Fibroblast of skin of left biceps (primary cell): Measurements from ENCODE around the gene APC.
"Not testable (repeated sequence)": the region's sequence is repeated elsewhere in the genome, so short reads cannot be mapped to it uniquely, and the experiment has no call there.

Experiments used
- DNase-seq, 2 experiments: peaks; one replicate each; pipeline ENCODE4 v3.0.0-alpha.2; 2013; ENCODE audit warnings: low read depth in 2 of 2

Gene APC

DNA sequence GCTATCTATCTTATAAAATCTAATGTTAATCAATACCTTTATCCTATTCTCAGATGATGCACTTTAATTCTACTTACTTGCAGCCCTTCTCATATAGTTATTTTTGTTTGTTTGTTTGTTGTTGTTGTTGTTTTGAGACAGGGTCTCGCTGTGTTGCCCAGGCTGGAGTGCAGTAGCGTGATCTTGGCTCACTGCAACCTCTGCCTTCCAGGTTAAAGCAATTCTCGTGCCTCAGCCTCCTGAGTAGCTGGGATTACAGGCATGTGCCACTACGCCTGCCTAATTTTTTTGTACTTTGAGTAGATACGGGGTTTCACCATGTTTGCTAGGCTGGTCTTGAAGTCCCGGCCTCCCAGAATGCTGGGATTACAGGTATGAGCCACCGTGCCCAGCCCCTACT is 20.8 kb upstream of the APC start:
- not testable (repeated sequence) for DNase-seq

DNA sequence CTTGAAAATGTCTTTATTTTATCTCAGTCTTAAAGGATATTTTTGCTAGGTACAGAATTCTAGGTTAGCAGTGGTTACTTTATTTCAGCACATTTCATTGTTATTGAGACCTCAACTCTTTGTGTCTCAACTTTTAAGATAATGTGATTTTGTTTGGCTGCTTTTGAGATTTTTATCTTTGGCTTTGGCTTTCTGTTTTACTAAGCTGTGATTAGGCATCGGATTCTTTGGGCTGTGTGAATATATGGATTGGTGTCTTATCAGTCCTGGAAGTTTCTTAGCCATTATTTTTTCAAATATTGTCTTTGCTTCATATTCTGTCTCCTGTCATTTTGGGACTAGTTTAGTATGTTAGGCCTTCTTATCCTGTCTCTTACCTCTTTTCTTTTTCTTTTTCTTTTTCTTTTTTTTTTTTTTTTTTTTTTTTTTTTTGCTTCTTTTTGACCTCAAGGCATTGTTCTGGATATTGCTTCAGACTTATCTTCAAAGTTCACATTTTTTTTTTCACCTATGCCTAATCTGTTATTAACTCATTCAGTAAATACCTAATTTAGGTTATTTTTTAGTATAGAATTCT is 20.1 kb upstream of the APC start:
- no peak for DNase-seq

DNA sequence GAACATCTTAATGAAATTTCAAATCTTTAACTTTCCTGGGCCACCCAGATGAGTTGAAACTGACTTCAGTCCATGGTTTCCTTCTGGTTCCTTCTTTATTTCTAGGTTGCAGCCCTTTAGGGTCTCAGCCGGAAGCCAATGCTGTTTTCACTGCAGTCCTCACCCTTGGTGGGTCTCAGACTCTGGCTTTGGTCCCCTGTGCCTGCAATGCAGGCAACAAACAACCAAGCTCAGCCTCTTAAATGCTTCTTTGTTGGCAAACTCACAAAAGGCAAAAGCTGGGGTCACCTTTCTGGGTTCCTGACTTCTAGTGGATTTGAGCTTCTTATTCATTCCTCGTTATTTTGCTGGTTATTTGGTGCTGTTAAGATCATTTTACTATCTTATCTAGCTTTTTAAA is 19.3 kb upstream of the APC start:
- DNase-seq = no peak

DNA sequence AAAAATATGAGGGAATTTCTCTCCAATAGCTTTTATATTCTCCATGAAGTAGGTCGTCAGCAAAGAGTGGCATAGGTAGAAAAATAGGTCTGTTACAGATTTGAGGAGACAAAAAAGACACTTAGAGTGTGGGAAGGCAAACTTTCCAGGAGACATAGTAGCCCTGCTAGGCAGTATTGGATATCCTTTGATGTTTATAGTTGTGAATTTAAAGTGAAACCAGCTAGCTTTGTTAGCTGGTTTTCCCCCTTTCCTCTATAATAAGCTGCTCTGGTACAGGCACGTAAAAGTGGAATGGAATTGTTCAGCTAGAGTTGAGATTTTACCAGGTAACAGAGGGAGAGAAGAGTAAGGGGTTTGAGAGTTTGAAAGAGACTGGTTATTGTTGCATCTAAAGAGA is 17.1 kb upstream of the APC start:
- DNase-seq = no peak

DNA sequence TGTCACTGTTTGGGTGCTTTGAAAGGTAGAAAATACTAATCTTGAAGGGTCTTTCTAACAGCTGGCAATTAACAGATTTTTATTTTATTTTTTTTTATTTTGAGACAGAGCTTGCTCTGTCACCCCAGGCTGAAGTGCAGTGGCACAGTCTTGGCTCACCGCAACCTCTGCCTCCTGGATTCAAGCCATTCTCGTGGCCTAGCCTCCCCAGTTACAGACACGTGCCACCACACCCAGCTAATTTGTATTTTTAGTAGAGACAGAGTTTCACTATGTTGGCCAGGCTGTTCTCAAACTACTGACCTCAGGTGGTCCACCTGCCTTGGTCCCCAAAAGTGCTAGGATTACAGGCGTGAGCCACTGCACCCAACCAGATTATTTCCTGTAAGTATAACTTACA is 12.8 kb upstream of the APC start:
- no peak for DNase-seq

DNA sequence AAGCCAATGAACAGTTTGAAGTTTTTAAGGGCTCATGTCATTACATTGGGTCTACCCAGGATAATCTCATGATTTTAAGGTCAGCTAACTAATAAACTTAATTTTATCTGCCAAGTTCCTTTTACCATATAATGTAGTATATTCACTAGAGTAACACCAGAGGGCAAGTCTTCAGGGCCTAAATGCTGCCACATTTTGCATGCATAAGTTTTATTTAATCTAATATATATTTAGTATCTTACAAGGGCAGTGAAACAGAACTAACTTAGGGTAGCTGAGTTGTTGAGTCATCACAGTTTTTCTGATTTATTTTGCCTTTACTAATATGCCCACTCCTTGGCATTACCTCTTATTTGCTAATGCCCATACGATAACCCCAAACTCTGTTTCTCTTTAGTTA is 8.1 kb upstream of the APC start:
- no peak for DNase-seq

DNA sequence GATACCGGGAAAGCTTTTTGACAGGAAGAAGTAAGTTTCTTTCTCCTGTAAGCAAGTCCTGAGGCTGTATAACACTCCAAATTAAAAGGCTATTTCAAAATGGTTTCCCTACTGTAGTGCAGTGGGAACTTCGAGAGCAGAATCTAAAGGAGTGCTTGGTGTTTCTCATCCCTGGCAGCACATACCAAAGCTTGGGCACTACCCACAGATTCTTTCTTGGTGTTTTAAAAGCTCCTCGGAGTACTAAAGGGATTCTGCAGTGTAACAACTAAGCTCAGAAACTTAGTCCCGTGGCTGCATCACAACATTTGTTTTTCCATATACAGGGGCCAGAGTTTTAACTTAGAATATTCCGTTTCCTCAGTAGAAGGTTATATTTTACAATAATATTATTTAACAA is 5.6 kb upstream of the APC start:
- DNase-seq = no peak

DNA sequence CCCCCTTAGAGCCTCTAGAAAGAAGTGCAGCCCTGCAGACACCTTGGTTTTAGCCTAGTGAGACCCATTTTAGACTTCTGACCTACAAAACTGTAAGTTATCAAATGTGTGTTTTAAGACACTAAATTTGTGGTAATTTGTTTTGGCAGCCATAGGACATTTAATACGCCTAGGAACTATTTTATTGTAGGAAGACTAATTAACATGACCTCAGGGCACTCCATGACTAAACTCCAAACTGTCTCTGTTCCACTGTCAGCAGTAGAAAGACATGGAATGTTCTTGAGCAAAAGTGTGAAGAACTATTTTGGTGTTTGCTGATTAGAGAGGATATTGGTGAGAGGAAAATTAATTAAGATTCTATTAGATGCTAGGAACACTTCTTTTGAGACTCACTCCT is 4.1 kb upstream of the APC start:
- DNase-seq = no peak

DNA sequence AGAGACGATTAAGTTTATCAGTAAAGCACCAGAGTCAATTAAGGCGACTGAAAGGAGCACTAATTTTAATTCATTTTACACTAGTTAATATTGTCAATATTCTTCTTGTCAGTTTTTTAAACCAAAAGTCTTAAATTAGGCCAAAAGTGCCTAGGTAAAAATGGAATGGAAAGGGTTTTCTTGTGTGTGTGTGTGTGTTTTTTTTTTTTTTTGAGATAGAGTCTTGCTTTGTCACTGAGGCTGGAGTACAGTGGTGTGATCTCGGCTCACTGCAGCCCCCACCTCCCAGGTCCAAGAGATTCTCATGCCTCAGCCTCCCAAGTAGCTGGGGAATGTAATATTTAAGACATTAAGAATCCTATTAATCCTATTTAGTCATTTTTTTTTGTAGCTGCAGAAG is 3.1 kb upstream of the APC start:
- no peak for DNase-seq

DNA sequence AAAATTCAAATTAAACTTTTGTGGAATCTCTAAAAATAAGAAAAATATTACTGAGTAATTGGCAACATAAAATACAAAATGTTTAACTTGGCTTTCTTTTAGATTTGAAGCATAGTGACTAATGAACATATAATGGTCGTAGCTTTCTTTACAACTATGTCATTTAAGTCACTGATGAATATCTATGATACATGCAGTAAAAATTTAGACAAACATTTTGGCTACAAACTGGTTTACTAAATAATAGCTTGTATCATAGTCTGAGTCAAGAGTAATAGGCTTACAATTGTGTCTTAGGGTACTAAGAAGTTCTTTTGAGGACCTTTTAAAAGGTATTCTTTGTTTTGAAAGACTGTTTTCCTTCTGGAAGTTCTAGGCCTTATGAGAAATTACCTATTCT is 2.0 kb upstream of the APC start:
- no peak for DNase-seq

DNA sequence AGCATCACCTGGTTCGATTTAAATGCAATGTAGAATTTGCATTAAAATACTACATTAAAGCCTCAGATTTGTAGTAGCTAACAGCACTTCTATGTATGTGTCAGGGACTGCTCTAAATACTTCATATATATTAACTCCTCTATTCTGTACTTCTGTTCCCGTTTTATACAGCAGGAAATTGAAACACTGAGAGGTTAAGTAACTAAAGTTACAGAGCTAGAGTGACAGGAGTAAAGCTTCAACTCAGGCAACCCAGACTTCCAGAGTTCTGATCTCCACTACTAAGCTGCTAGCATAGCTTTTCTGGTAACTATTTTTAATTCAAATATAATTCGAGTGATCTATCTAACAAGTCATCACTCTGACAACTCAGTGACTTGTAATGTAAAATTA is 619 bp upstream of the APC start:
- no peak for DNase-seq

DNA sequence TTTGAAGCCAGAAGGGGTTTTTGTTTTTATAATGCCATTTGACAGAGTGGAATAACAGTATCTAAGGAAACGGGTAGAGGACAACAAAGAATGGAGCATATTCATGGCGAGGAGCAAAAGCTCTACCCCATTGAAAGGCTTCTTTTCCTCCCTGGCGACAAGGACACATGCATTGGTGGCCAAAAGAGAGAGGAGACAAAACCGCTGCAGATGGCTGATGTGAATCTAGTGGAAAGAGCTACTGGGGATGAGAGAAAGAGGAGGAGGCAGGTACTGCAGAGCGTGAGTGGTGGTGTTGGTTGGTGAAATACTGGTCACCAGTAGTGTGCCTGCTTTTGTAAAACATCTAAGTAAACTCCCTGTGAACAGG is 491 bp downstream of the APC start:
- no peak for DNase-seq

DNA sequence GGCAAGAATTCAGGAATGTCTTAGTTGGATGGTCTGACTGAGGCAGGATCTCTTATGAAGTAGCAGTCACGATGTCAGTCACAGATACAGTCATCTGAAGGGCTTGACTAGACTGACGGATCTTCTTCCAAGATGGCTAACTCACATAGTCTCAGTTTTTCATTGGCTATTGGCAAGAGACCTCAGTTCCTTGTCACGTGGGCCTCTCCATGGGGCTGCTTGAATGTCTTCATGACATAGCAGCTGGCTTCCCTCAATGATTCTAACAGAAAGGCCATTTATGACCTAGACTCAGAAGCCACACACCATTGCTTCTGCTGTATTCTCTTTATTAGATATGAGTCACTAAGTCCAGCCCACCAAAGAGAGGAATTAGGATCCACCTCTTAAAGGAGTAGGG is 4.7 kb downstream of the APC start:
- no peak for DNase-seq

DNA sequence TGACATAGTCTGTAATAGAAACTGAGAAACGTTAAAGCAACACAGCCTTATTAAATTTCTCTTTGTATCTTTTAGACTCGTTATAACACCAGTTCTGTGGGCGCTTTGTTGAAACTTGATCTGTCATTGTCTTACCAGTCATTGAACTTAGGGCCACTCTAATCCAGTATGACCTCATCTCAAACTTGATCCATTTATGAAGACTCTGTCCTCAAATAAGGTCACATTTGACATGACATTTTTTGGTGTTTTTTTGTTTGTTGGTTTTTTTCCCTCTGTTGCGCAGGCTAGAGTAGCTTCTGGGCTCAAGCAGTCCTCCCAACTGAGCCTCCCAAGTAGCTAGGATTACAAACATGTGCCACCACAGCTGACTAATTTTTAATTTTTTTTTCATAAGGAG is 5.9 kb downstream of the APC start:
- DNase-seq = no peak

DNA sequence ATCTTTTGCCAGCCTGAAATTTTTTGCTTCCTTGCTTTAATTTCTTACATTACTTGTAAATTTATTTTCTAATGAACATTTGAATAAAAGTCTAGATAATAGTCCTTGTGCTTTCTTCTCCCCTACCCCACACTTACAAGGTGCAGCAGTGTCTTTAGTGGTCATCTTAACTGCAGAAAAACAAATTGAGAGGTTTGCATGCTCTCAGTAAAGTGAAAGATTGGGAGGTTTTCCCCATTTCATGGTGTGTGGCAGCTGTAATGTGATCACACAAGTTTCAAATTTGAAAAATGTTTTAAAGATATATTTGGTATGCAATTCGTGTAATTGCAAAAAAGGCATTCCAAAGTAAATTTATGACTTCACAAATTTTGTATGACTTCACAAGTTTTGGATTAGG is 14.7 kb downstream of the APC start:
- DNase-seq = no peak

DNA sequence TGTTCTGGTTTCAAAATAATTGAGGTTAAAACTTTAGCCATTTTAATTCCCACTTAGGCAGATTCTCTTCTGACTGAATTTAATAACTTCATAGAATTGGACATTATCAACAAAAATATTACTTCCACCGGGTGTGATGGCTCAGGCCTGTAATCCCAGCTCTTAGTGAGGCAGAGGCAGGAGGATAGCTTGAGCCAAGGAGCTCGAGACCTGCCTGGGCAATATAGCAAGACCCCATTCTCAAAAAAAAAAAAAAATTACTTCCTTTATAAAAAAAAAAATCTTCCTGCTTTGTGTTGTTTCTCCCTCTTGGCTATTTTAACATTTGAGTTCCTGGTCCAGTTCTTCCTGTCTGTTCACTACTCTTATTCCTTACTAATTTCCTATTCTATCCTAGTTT is 18.0 kb downstream of the APC start:
- DNase-seq = no peak

DNA sequence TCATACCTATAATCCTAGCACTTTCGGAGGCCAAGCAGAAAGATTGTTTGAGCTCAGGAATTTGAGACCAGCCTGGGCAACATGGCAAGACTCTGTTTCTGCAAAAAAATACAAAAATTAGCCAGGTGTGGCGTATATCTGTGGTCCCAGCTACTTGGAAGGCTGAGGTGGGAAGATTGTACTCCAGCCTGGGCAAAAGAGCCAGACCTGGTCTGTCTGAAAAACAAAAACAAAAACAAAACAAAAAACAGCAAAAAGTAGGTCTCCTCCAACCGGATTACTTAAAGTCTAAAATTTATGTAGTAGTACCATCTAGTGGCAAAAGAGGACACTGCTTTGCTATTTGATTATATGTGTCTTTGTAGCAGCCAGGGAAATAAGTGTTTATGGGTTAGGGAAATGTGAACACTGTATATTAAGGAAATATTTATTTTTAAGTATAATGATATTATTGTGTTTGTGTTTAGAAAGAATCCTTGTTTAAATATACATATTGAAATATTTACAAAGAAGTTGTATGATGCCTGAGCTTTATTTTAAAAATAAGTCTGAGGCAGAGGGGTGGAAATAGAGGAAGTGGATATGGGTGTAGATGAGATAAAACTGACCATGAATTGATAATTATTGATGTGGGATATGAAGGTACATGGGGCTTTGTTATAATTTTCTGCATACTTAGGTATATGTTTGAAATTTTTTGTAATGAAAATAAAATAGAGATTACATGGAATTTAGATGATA is 20.0 kb downstream of the APC start:
- peak in 1 of 2 experiments; percentile 15 for DNase-seq

DNA sequence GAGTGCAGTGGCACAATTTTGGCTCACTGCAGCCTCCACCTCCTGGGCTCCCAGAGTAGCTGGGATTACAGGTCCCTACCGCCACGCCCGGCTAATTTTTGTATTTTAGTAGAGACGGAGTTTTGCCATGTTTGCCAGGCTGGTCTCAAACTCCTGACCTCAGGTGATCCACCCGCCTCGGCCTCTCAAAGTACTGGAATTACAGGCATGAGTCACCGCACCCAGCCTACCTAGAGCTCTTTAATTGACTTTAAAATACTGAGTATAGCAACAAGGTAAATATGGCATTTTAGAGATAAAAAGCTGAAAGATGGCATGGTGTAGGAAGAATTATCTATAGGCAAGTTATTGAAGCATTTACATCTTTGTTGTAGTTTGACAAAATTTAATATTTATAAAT is 21.0 kb downstream of the APC start:
- no peak for DNase-seq

DNA sequence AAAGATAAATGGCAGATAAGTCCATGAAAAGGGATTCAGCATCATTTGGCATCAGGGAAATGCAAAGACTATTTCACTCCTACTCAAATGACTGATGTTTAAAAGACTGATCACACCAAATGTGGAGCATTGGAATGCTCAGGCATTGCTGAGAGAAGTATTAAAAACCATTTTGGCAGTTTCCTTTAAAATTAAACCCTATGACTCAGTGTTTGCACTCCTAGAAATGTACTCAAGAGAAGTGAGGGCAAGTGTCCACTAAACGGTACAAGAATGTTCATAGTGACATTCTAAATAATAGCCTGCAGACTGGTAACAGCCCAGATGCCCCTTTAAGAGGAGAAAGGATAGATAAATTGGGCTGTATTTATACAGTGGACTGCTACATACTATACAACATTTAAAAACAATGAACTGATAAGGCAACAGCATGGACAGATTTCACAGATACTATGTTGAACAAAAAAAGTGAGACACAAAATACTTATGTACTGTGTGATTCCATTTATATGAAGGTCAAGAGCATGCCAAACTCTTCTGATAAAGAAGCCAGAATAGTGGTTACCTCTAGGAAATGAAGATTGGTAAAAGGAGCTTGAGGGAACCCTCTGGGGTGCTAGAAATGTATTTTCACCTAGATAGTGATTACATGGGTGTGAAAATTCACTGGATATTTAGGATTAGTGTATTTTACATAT is 24.6 kb downstream of the APC start:
- DNase-seq = no peak

DNA sequence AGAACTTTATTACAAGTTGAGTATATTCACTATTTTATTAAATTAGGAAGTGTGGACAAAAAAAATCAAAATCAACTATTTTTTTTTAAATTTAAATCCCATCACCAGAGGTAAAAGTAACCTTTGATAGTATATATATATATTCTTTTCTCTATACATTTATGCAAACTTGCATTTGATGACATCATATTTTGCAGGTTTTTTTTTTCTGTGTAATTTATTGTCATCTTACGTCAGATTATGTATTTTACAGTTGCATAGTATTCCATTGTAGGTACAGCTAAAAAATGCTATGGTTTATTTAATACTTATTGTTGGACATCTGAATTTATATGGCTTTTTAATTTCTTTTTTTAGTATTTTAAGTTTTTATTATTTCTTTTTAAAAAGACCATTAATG is 25.5 kb downstream of the APC start:
- DNase-seq = no peak

DNA sequence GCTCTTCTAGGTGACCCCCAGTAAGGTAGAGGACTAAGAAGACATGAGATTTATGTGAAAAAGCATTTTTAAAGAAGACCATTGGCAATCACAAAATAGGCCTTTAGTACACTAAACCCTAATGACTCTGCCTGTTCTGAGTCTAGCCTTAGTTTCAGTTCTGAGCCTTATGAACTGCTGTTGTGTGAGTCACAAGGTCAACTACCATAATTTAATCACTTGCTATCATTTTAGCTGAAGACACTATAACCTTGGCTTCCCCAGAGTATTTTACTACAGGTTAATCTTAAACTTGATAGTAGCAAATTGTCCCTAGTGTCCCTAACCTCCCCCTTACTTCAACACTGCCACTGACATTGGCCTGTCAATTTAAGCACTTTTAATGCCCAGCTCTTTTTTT is 34.4 kb downstream of the APC start:
- no peak for DNase-seq

DNA sequence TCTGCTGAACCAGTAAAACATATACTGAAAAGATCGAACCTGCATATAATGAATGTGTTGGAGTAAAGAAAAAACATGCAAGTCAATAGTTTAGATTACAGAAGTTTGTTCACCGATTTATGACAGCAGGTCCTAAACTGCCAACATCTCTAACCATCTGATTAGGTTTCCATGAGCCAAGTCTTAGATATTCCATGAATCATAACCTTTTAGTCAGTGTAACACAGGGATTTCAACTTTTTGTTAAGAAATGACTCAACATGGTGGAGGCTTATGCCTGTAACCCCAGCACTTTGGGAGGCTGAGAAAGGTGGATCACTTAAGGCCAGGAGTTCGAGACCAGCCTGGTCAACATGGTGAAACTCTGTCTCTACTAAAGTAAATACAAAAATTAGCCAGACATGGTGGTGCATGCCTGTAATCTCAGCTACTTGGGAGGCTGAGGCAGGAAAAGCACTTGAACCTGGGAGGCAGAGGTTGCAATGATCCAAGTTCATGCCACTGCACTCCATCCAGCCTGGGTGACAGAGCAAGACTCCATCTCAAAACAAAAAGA is 38.7 kb downstream of the APC start:
- DNase-seq = peak; percentile 45 to 52

DNA sequence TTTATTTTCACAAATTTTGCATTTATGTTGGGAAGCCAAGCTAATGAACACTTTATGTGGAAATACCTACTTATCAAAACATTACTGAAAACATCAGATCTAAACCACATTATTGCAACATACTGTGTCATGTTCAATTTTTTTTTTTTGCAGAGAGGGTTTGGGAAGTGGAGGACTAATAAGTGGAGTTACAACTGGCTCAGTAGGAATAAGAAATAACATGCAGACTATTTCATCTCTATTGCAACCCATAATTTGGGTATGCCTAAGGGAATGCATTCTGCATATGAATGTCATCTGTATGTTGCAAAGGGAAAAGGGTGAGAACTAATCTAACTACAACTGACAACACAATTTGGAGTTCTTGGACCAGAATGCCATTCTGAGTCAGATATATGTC is 41.8 kb downstream of the APC start:
- peak; percentile 68 to 69 for DNase-seq
